Adrenal gland (tissue), 12 donors: Measurements from ENCODE around the gene CACNG5. TPM values are rescaled to one million over a fixed set of nuclear protein-coding genes. Genes with fewer than 3 reads are reported as not detected.

Experiments
- DNase-seq, 7 donors: peaks; one replicate each; pipeline ENCODE4 v3.0.0-alpha.2; 2019 to 2020
- H3K27ac ChIP-seq, 5 donors: fragments of 200-600 bp; sonication (generic) in 4 of 5; 1 replicate in 3 of 5; 2 replicates in 2 of 5; pipeline versions ENCODE4 v1.5.1 to v1.8.0; 2016 to 2020; ENCODE audit warnings: mild to moderate bottlenecking in 1 of 5
- H3K27me3 ChIP-seq: fragments of 200-600 bp; 2 replicates; pipeline ENCODE4 v1.8.0; 2021
- H3K36me3 ChIP-seq, 2 donors: fragments of 200-600 bp; replicated peaks in 1 of 2; 1 replicate in 1 of 2; 2 replicates in 1 of 2; pipeline versions ENCODE4 v1.5.1 to v1.8.0; 2018 to 2022
- H3K4me1 ChIP-seq, 2 donors: fragments of 200-600 bp; replicated peaks in 1 of 2; 1 replicate in 1 of 2; 2 replicates in 1 of 2; pipeline versions ENCODE4 v1.5.1 to v1.8.0; 2018 to 2021
- H3K4me3 ChIP-seq, 4 donors: fragments of 200-600 bp; sonication (generic) in 3 of 4; one replicate each; pipeline ENCODE4 v1.5.1; 2016 to 2018
- H3K9me3 ChIP-seq, 3 donors: fragments of 200-600 bp; sonication (generic) in 1 of 3; replicated peaks in 1 of 3; 1 replicate in 2 of 3; 2 replicates in 1 of 3; pipeline versions ENCODE4 v1.5.1 to v1.8.0; 2016 to 2021
- POLR2A ChIP-seq, 2 donors: fragments of 450-650 bp; IDR thresholded peaks; one replicate each; pipeline ENCODE4 v1.6.1; 2017; ENCODE audit warnings: antibody characterized with exemption in 2 of 2, mild to moderate bottlenecking in 2 of 2, moderate library complexity in 1 of 2
- WGBS, 4 donors: extraction: QIAGEN DNeasy Blood & Tissue Kit in 2 of 4; methylation state at CpG; one replicate each; pipeline versions ENCODE4 v1.1.5 to v1.1.7; 2013 to 2017; 5-methylcytosine and 5-hydroxymethylcytosine counted together
- intact Hi-C, 2 donors: fragments of 100-400 bp; cut with DNase I; formaldehyde crosslinking; loops; one replicate each; pipeline versions ENCODE4 v1.14.1 to v1.15.0; 2022 to 2023
- polyA plus RNA-seq, 3 donors: library from polyadenylated mRNA; stranded (reverse); fragments of 200-250 nt in 2 of 3; fragments of 350-450 nt in 1 of 3; fragmentation: Illumina TruSeq in 1 of 3; extraction: RNeasy Lipid Tissue Mini Kit (QIAGEN cat#74804) in 1 of 3; gene quantifications; one replicate each; pipeline ENCODE4 v1.2.3, GENCODE V29; 2013 to 2014
- total RNA-seq, 9 donors: library from RNA; depleted of rRNA in 4 of 9; stranded (reverse); fragments of >200 nt in 4 of 9; fragments of 120-200 nt in 1 of 9; fragmentation: NEBNext Ultra II Directional in 1 of 9; extraction: Animal tissue kit (Norgen Biotek cat#: 25700) in 1 of 9; gene quantifications; one replicate each; pipeline versions ENCODE4 v1.1.0 to v1.2.4, GENCODE V29; 2013 to 2023
- TF ChIP-seq, protein P1 (sequence below), 6 experiments: fragments of 450-650 bp in 4 of 6; fragments of 200-600 bp in 2 of 6; sonication (generic) in 1 of 6; IDR thresholded peaks; 1 replicate in 5 of 6; 2 replicates in 1 of 6; pipeline versions ENCODE4 v1.5.1 to v1.8.0; 2016 to 2021; ENCODE audit warnings: antibody characterized with exemption in 6 of 6, mild to moderate bottlenecking in 2 of 6, moderate library complexity in 1 of 6
- donor health status: healthy with polysubstance abuse.
- donor health status: Bipolar disorder and iron deficiency.
- donor health status: DM: yes; HTN: yes; CAD: no.
- donor health status: DM: no; HTN: no; CAD: no.
- donor health status: DM: no; HTN: no; CAD: no.
- donor health status: DM: yes; HTN: yes; CAD: no.

CACNG5 gene
- total and polyA plus RNA-seq, 12 donors: not detected

DNA sequence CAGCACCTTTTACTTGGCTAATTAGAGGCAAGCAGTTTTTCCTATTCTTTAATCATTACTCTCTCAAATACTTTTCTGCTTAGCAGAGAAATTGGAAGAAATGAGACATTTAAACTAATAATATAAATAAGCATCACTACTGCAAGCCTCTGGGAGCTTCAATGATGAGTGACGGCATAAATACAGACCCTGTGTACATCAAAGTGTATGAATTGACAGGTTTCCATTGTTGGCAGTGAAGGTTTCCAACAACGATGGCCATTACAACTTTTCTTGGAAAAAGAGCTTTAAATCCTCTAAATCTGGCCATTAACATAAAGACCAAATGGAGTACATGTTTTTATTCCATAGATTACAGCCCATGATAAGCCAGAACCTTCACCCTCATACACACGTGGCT lies 39.4 kb upstream of the CACNG5 start:
- WGBS, 4 donors: 92 to 95% (median 94%) methylated on average over 3 of the region's 3 CpGs
- no peak for DNase-seq

DNA sequence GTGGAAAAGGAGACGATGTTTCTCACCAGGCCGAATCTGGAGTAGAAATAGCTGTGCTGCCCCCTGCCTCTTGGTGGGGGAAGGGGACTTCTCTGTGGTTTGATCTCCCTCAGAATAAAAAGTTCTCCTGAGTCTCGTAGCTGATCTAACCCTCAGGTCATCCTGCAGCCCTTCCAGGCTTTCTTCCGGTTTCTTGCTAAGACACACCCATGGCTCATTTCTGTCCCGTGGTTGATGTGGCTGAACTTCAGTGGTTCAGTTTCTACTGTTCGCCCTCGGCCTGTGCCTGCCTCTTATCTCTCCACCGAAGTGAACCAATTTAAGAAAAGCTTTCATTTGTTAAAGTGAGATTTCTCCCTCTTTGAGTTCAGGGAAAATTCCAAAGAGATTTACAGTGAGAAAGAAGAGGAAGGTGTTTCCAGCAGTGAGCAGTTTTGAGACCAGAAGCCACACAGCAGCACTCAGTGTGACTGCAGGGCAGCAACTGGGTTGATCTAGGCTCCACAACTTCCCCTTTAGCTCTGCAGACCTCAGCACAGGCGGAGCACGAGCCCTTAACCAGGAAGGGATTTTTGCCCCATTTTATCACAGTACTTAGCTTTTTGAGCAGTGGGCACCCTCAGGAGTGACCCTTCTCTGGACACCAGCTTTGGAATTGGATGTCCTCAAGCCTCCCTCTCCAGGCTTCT lies 34.9 kb upstream of the CACNG5 start:
- Histone ChIP-seq H3K9me3 (no peaks in the 10 kb centered on the region), H3K36me3 (peaks cover 0 to 15% of the 10 kb centered on the region in 2 donors), H3K4me1 (peaks cover 0 to 7% of the 10 kb centered on the region in 2 donors), H3K27me3 (no peaks in the 10 kb centered on the region), H3K4me3 (no peak overlapping the region), H3K27ac (peak overlapping the region in 2 of 5 donors; percentile 33 to 63)
- intact Hi-C loops: no loop called here
- TF ChIP-seq POLR2A (IDR thresholded peaks at IDR 0.05): no peak
- TF ChIP-seq, protein P1, sequence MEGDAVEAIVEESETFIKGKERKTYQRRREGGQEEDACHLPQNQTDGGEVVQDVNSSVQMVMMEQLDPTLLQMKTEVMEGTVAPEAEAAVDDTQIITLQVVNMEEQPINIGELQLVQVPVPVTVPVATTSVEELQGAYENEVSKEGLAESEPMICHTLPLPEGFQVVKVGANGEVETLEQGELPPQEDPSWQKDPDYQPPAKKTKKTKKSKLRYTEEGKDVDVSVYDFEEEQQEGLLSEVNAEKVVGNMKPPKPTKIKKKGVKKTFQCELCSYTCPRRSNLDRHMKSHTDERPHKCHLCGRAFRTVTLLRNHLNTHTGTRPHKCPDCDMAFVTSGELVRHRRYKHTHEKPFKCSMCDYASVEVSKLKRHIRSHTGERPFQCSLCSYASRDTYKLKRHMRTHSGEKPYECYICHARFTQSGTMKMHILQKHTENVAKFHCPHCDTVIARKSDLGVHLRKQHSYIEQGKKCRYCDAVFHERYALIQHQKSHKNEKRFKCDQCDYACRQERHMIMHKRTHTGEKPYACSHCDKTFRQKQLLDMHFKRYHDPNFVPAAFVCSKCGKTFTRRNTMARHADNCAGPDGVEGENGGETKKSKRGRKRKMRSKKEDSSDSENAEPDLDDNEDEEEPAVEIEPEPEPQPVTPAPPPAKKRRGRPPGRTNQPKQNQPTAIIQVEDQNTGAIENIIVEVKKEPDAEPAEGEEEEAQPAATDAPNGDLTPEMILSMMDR (IDR thresholded peaks at IDR 0.05): no peak
- peak in 2 of 7 donors; percentile 31 to 44 for DNase-seq
- 69 to 85% (median 81%) methylated on average over 7 to 10 of the region's 10 CpGs for WGBS, 4 donors

More for the DNA sequence above, 39.4 kb upstream of the CACNG5 start:
- H3K4me3 ChIP-seq: no peak overlapping the region
- H3K27ac ChIP-seq: no peak overlapping the region
- TF ChIP-seq, protein P1 (IDR thresholded peaks at IDR 0.05): no peak
- TF ChIP-seq POLR2A (IDR thresholded peaks at IDR 0.05): no peak
- intact Hi-C loops: no loop called here
- no peaks in the 10 kb centered on the region for H3K27me3 ChIP-seq
- H3K9me3 ChIP-seq: no peaks in the 10 kb centered on the region
- H3K36me3 ChIP-seq: peaks cover 0 to 7% of the 10 kb centered on the region in 2 donors
- peaks cover 5 to 22% of the 10 kb centered on the region in 2 donors for H3K4me1 ChIP-seq

DNA sequence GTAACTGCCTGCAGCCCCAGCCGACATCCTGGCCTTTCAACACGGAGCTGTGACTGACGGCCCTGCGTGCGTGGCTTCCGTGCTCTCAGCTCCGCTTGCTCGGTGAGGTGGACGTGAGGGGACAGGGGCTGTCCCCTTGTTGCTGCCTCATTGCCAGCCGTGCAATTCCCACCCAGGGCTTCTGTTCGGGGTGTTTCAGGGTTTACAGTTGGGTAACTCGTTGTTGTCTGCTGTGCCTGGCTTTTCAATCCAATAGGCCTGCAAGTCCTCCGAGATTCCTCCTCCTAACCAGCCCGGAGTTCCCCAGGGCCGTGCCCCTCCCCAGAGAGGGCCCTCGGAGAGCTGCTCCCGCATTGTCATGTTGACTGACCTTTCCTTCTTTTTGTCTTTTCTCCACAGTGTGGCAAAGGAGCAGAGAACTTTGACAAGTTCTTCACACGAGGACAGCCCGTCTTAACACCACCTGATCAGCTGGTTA lies 31.4 kb upstream of the CACNG5 start:
- WGBS, 4 donors: 88 to 92% (median 90%) methylated on average over 13 to 19 of the region's 19 CpGs
- H3K4me1 ChIP-seq: peaks cover 0 to 7% of the 10 kb centered on the region in 2 donors
- TF ChIP-seq POLR2A (IDR thresholded peaks at IDR 0.05): no peak
- TF ChIP-seq, protein P1 (IDR thresholded peaks at IDR 0.05): no peak
- no peak overlapping the region for H3K4me3 ChIP-seq
- H3K36me3 ChIP-seq: peaks cover 0 to 8% of the 10 kb centered on the region in 2 donors
- H3K9me3 ChIP-seq: no peaks in the 10 kb centered on the region
- intact Hi-C loops: no loop called here
- no peak overlapping the region for H3K27ac ChIP-seq
- no peaks in the 10 kb centered on the region for H3K27me3 ChIP-seq
- DNase-seq: no peak

DNA sequence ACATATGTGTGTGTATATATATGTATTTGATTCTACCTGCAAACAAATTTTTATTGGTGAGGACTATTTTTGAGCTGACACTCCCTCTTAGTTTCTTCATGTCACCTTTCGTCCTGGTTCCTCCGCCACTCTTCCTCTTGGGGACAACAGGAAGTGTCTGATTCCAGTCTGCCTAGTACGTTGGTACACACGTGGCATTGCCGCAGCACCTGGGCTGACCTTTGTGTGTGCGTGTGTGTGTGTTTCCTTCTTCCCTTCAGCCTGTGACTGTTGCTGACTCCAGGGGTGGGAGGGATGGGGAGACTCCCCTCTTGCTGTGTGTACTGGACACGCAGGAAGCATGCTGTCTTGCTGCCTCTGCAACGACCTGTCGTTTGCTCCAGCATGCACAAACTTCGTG lies 29.4 kb upstream of the CACNG5 start:
- peaks cover 0 to 8% of the 10 kb centered on the region in 2 donors for H3K36me3 ChIP-seq
- no peaks in the 10 kb centered on the region for H3K9me3 ChIP-seq
- H3K4me1 ChIP-seq: peaks cover 0 to 3% of the 10 kb centered on the region in 2 donors
- no peak overlapping the region for H3K4me3 ChIP-seq
- TF ChIP-seq POLR2A (IDR thresholded peaks at IDR 0.05): no peak
- TF ChIP-seq, protein P1 (IDR thresholded peaks at IDR 0.05): no peak
- no peak for DNase-seq
- H3K27ac ChIP-seq: no peak overlapping the region
- no peaks in the 10 kb centered on the region for H3K27me3 ChIP-seq
- intact Hi-C loops: no loop called here
- WGBS, 4 donors: 64 to 76% (median 71%) methylated on average over 7 to 10 of the region's 10 CpGs
